PC-9 (cell line): ENCODE data around the gene SLAIN2. TPM values are rescaled to one million over a fixed set of nuclear protein-coding genes. Genes with fewer than 3 reads are reported as not detected.

Experiments
- BruUV-seq: library from RNA; stranded (reverse); fragments of 400-500 nt; replicated peaks from 2 replicates; lab custom pipeline; 2021; lab: Mats Ljungman, UMichigan
- CTCF ChIA-PET: fragments of 300-600 bp; sonication (Branson Sonifier 250); formaldehyde crosslinking; loops from one replicate; lab custom pipeline; 2022; ENCODE audit warnings: antibody characterized with exemption; lab: Charles Lee
- POLR2A ChIA-PET: fragments of 300-600 bp; sonication (Branson Sonifier 250); formaldehyde crosslinking; loops from one replicate; lab custom pipeline; 2022; ENCODE audit warnings: antibody characterized with exemption; ENCODE audit not compliant: unreplicated experiment; lab: Charles Lee
- DNase-seq, 2 experiments: peaks; one replicate each; pipeline versions ENCODE4 v3.0.0 to v3.0.0-alpha.2; 2015 to 2022; ENCODE audit warnings: mixed read lengths in 1 of 2
- H2AFZ ChIP-seq: fragments of 200-600 bp; sonication (generic); 2 replicates; pipeline ENCODE4 v1.8.1; 2017; ENCODE audit warnings: antibody characterized with exemption
- H3F3A ChIP-seq: fragments of 200-600 bp; sonication (generic); 2 replicates; pipeline ENCODE4 v1.8.1; 2017; ENCODE audit warnings: antibody characterized with exemption, mild to moderate bottlenecking, low read depth; ENCODE audit not compliant: insufficient read depth
- H3K27ac ChIP-seq: fragments of 200-600 bp; sonication (generic); 2 replicates; pipeline ENCODE4 v1.6.1; 2016; ENCODE audit warnings: mixed run types
- H3K27me3 ChIP-seq: fragments of 200-600 bp; sonication (generic); 2 replicates; pipeline ENCODE4 v1.6.1; 2016; ENCODE audit warnings: low read depth, mixed run types; ENCODE audit not compliant: insufficient read depth
- H3K36me3 ChIP-seq: fragments of 200-600 bp; sonication (generic); 2 replicates; pipeline ENCODE4 v1.6.1; 2016; ENCODE audit warnings: low read depth, mixed run types
- H3K4me1 ChIP-seq: fragments of 200-600 bp; sonication (generic); replicated peaks from 2 replicates; pipeline ENCODE4 v1.6.1; 2016; ENCODE audit warnings: mixed run types; ENCODE audit not compliant: insufficient read depth
- H3K4me2 ChIP-seq: fragments of 200-600 bp; sonication (generic); 2 replicates; pipeline ENCODE4 v1.6.1; 2017; ENCODE audit warnings: mixed run types
- H3K4me3 ChIP-seq: fragments of 200-600 bp; sonication (generic); 2 replicates; pipeline ENCODE4 v1.6.1; 2016; ENCODE audit warnings: mixed run types
- H3K79me2 ChIP-seq: fragments of 200-600 bp; sonication (generic); 2 replicates; pipeline ENCODE4 v1.6.1; 2017; ENCODE audit warnings: low read depth, mixed run types
- H3K9me2 ChIP-seq: fragments of 200-600 bp; sonication (generic); 2 replicates; pipeline ENCODE4 v1.8.1; 2017; ENCODE audit warnings: mild to moderate bottlenecking; ENCODE audit not compliant: insufficient read depth
- H3K9me3 ChIP-seq: fragments of 200-600 bp; sonication (generic); 2 replicates; pipeline ENCODE4 v1.8.1; 2016; ENCODE audit warnings: low read depth; ENCODE audit not compliant: insufficient read depth
- H4K20me1 ChIP-seq: fragments of 200-600 bp; sonication (generic); 2 replicates; pipeline ENCODE4 v1.8.1; 2017; ENCODE audit not compliant: insufficient read depth
- CTCF ChIP-seq: fragments of 200-600 bp; sonication (generic); conservative IDR thresholded peaks from 2 replicates; pipeline ENCODE4 v1.6.1; 2017; ENCODE audit warnings: mixed run types, antibody characterized with exemption, mild to moderate bottlenecking, moderate library complexity
- EZH2 ChIP-seq: fragments of 200-600 bp; sonication (generic); IDR thresholded peaks from 2 replicates; pipeline ENCODE4 v1.8.0; 2017; ENCODE audit warnings: antibody characterized with exemption, low read depth
- intact Hi-C: fragments of 100-400 bp; cut with micrococcal nuclease; formaldehyde crosslinking; loops from one replicate; pipeline ENCODE4 v1.10.0; 2022; ENCODE audit not compliant: unreplicated experiment
- total RNA-seq: library from RNA; stranded (reverse); gene quantifications from 2 replicates; pipeline ENCODE4 v1.2.3, GENCODE V29; 2021

SLAIN2 gene
- total RNA-seq, 1 experiment from 2014 or later, result 70.4 TPM

GRCh38 chr4:48315728-48316630 lies 25.4 kb upstream of the SLAIN2 start:
- no peak overlapping the region for H2AFZ ChIP-seq
- no peak overlapping the region for H3K27ac ChIP-seq
- H3K4me3 ChIP-seq, result no peak overlapping the region
- no peaks in the 10 kb centered on the region for H3K36me3 ChIP-seq
- intact Hi-C loops, result loop anchor here (1.0 to 10.0 kb wide), 3 partner anchors 69 to 230 kb away; no protein-coding TSS in a partner anchor
- no peaks in the 10 kb centered on the region for H3K9me2 ChIP-seq
- no peaks in the 10 kb centered on the region for H3F3A ChIP-seq
- peak; percentile 21 to 59 for DNase-seq
- TF ChIP-seq CTCF (peak; percentile 77), EZH2 (no peak)
- ChIA-PET CTCF (no interaction called here), POLR2A (no interaction called here)
- BruUV-seq, result no TSS peak
- no peaks in the 10 kb centered on the region for H3K79me2 ChIP-seq
- no peaks in the 10 kb centered on the region for H3K4me1 ChIP-seq
- no peaks in the 10 kb centered on the region for H4K20me1 ChIP-seq
- H3K4me2 ChIP-seq, result no peak overlapping the region
- H3K27me3 ChIP-seq, result no peaks in the 10 kb centered on the region
- no peaks in the 10 kb centered on the region for H3K9me3 ChIP-seq

GRCh38 chr4:48321312-48321711 lies 20.0 kb upstream of the SLAIN2 start:
- no peak overlapping the region for H3K4me2 ChIP-seq
- H3K27ac ChIP-seq, result no peak overlapping the region
- no peak overlapping the region for H3K4me3 ChIP-seq
- no peak for TF ChIP-seq EZH2
- no peak for TF ChIP-seq CTCF
- no peaks in the 10 kb centered on the region for H3K9me2 ChIP-seq
- no peaks in the 10 kb centered on the region for H3K79me2 ChIP-seq
- peaks cover 8% of the 10 kb centered on the region; the same call in 1 of the 2 replicates for H3K4me1 ChIP-seq
- BruUV-seq, result no TSS peak
- no peaks in the 10 kb centered on the region for H3K9me3 ChIP-seq
- DNase-seq, result no peak
- ChIA-PET POLR2A (no interaction called here), CTCF (no interaction called here)
- H3K36me3 ChIP-seq, result no peaks in the 10 kb centered on the region
- H4K20me1 ChIP-seq, result no peaks in the 10 kb centered on the region
- H2AFZ ChIP-seq, result no peak overlapping the region
- no peaks in the 10 kb centered on the region for H3K27me3 ChIP-seq
- intact Hi-C loops, result no loop called here
- H3F3A ChIP-seq, result no peaks in the 10 kb centered on the region

GRCh38 chr4:48322063-48322462 lies 19.3 kb upstream of the SLAIN2 start:
- no peaks in the 10 kb centered on the region for H3K79me2 ChIP-seq
- DNase-seq, result no peak
- H3K4me1 ChIP-seq, result peaks cover 8% of the 10 kb centered on the region; the same call in 1 of the 2 replicates
- no peaks in the 10 kb centered on the region for H3K9me3 ChIP-seq
- H3F3A ChIP-seq, result no peaks in the 10 kb centered on the region
- no peaks in the 10 kb centered on the region for H3K36me3 ChIP-seq
- BruUV-seq, result no TSS peak
- no peaks in the 10 kb centered on the region for H3K9me2 ChIP-seq
- ChIA-PET CTCF (no interaction called here), POLR2A (no interaction called here)
- no peak overlapping the region for H2AFZ ChIP-seq
- no peak overlapping the region for H3K4me3 ChIP-seq
- H3K27me3 ChIP-seq, result no peaks in the 10 kb centered on the region
- no peak overlapping the region for H3K4me2 ChIP-seq
- H4K20me1 ChIP-seq, result no peaks in the 10 kb centered on the region
- intact Hi-C loops, result no loop called here
- TF ChIP-seq CTCF (no peak), EZH2 (no peak)
- no peak overlapping the region for H3K27ac ChIP-seq
